GM21619 (cell line): ENCODE data around the gene CLTRN.
"Not testable (repeated sequence)": the region's sequence is repeated elsewhere in the genome, so short reads cannot be mapped to it uniquely, and the experiment has no call there.

ENCODE experiments used
- ATAC-seq: cut with Tn5 transposase; IDR thresholded peaks from one replicate; pipeline ENCODE4 v1.9.1; 2021; ENCODE audit not compliant: unreplicated experiment

The CLTRN gene

GRCh38 chrX:15653961-15654360, 10.6 kb downstream of the CLTRN start:
- ATAC-seq = no peak

GRCh38 chrX:15647510-15647909, 17.1 kb downstream of the CLTRN start:
- ATAC-seq = not testable (repeated sequence)

GRCh38 chrX:15646543-15646942, 18.1 kb downstream of the CLTRN start:
- ATAC-seq = no peak

- no peak for ATAC-seq
These were observed 18.6 kb downstream of the CLTRN start for GRCh38 chrX:15646031-15646430.

GRCh38 chrX:15645266-15645665, 19.3 kb downstream of the CLTRN start:
- ATAC-seq = no peak

- ATAC-seq = no peak
These were observed 20.1 kb downstream of the CLTRN start for GRCh38 chrX:15644560-15644872.

GRCh38 chrX:15643786-15644559, 20.6 kb downstream of the CLTRN start:
- no peak for ATAC-seq

- ATAC-seq = no peak
These were observed 33.0 kb downstream of the CLTRN start for GRCh38 chrX:15631637-15632036.

- ATAC-seq = no peak
These were observed 41.6 kb downstream of the CLTRN start for GRCh38 chrX:15623054-15623453.

GRCh38 chrX:15619053-15619755, 45.4 kb downstream of the CLTRN start:
- no peak for ATAC-seq

GRCh38 chrX:15617111-15617510, 47.5 kb downstream of the CLTRN start:
- no peak for ATAC-seq

- no peak for ATAC-seq
These were observed 48.1 kb downstream of the CLTRN start for GRCh38 chrX:15616531-15616930.

- ATAC-seq = no peak
These were observed 57.5 kb downstream of the CLTRN start for GRCh38 chrX:15607067-15607466.

GRCh38 chrX:15606136-15606535, 58.5 kb downstream of the CLTRN start:
- ATAC-seq = no peak

GRCh38 chrX:15605226-15605625, 59.4 kb downstream of the CLTRN start:
- no peak for ATAC-seq

GRCh38 chrX:15602761-15603160, 61.8 kb downstream of the CLTRN start:
- no peak for ATAC-seq

- ATAC-seq = no peak
These were observed 62.7 kb downstream of the CLTRN start for GRCh38 chrX:15601932-15602331.

- ATAC-seq = no peak
These were observed 63.9 kb downstream of the CLTRN start, which contains the start of gene ACE2 for GRCh38 chrX:15600745-15601144. Gene ACE2, minus strand, starts transcription at chrX:15600960. Its CDS starts 49 bp downstream, at chrX:15600911.

GRCh38 chrX:15600049-15600448, 64.6 kb downstream of the CLTRN start:
- no peak for ATAC-seq

GRCh38 chrX:15599461-15599860, 65.1 kb downstream of the CLTRN start:
- ATAC-seq = no peak

- ATAC-seq = no peak
These were observed 66.6 kb downstream of the CLTRN start for GRCh38 chrX:15598026-15598425.

GRCh38 chrX:15594371-15594770, 70.2 kb downstream of the CLTRN start:
- no peak for ATAC-seq
